ENCODE results near the gene SAPCD2. TPM values are rescaled to one million over a fixed set of nuclear protein-coding genes. Genes with fewer than 3 reads are reported as not detected.

Gene SAPCD2
- total RNA-seq, 1 experiment from 2014 or later, result 29.8 TPM

DNA sequence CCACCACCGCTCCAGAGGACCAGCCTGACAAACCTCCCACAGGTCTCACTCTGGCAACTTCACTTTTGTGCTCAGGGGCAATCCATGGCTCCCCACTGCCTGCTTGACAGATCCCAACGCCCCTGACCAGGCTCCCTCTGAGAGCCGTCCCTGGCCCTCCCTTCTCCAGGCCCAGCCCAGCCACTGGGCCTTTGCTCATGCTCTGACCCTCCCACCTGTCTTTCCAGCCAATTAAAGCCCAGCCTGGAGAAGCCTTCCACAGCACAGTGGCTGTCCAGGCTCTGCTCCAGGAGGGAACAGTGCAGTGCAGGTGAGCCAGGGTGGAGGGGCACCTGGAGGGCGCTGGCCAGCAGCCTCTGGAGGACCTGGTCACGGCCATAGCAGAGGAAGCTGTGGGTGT, 19.8 kb downstream of the SAPCD2 start:
- TF ChIP-seq, protein P1, sequence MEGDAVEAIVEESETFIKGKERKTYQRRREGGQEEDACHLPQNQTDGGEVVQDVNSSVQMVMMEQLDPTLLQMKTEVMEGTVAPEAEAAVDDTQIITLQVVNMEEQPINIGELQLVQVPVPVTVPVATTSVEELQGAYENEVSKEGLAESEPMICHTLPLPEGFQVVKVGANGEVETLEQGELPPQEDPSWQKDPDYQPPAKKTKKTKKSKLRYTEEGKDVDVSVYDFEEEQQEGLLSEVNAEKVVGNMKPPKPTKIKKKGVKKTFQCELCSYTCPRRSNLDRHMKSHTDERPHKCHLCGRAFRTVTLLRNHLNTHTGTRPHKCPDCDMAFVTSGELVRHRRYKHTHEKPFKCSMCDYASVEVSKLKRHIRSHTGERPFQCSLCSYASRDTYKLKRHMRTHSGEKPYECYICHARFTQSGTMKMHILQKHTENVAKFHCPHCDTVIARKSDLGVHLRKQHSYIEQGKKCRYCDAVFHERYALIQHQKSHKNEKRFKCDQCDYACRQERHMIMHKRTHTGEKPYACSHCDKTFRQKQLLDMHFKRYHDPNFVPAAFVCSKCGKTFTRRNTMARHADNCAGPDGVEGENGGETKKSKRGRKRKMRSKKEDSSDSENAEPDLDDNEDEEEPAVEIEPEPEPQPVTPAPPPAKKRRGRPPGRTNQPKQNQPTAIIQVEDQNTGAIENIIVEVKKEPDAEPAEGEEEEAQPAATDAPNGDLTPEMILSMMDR (conservative IDR thresholded peaks at IDR 0.05), result no peak
- Histone ChIP-seq H3K9ac (ENCODE audit: extremely low read depth, insufficient read length, low read length) (no peak overlapping the region), H3K23me2 (ENCODE audit: insufficient read length, low read depth, low read length, poor library complexity, severe bottlenecking) (peaks cover 10% of the 10 kb centered on the region), H3K27me3 (ENCODE audit: insufficient read depth, low read length) (peaks cover 7% of the 10 kb centered on the region; the same call in 1 of the 2 replicates), H4K91ac (ENCODE audit: insufficient read length, low read depth, low read length) (no peak overlapping the region), H2AK5ac (ENCODE audit: insufficient read length, low read length) (no peak overlapping the region), H3K27ac (ENCODE audit: insufficient read length, low read depth, low read length) (no peak overlapping the region), H3K56ac (ENCODE audit: insufficient read length, low read depth, low read length) (no peak overlapping the region), H3K79me1 (ENCODE audit: insufficient read depth, low read depth, low read length, poor library complexity, severe bottlenecking) (no peaks in the 10 kb centered on the region), H3K14ac (ENCODE audit: insufficient read depth, low read length) (no peak overlapping the region), H3K79me2 (ENCODE audit: insufficient read depth, low read length) (no peaks in the 10 kb centered on the region), H2BK5ac (ENCODE audit: insufficient read length, low read length) (no peak overlapping the region), H3K4me1 (ENCODE audit: insufficient read depth, low read length) (no peaks in the 10 kb centered on the region), H2BK20ac (ENCODE audit: low read depth, low read length, poor library complexity, severe bottlenecking) (no peak overlapping the region), H4K20me1 (ENCODE audit: control insufficient read depth, insufficient read depth, insufficient read length) (no peaks in the 10 kb centered on the region), H3K23ac (ENCODE audit: insufficient read length, low read depth, low read length) (no peak overlapping the region), H3K9me3 (ENCODE audit: control insufficient read depth, low read depth, low read length) (no peaks in the 10 kb centered on the region), H4K8ac (replicated peaks; ENCODE audit: insufficient read length, low read depth, low read length) (no peak overlapping the region), H2BK120ac (ENCODE audit: low read depth, low read length, poor library complexity, severe bottlenecking) (no peak overlapping the region), H2AFZ (ENCODE audit: low read length) (no peak overlapping the region), H3K18ac (ENCODE audit: insufficient read length, low read depth, low read length) (no peak overlapping the region), H4K5ac (ENCODE audit: insufficient read length, low read depth, low read length) (no peak overlapping the region), H3K4me2 (ENCODE audit: insufficient read depth, insufficient read length, low read length) (no peak overlapping the region), H2BK15ac (ENCODE audit: low read depth, low read length) (no peak overlapping the region), H2BK12ac (ENCODE audit: insufficient read length, low read depth, low read length) (no peak overlapping the region), H3T11ph (ENCODE audit: low read length) (no peak overlapping the region), H3K4ac (ENCODE audit: low read depth, low read length) (no peak overlapping the region)
- peaks cover 69% of the 10 kb centered on the region for H3K27me3 Mint-ChIP-seq (ENCODE audit: low read depth)
- H3K4me3 Mint-ChIP-seq, result no peak overlapping the region; a peak in 1 of 5 replicates
- H3K4me1 Mint-ChIP-seq, result peaks cover 2 to 8% of the 10 kb centered on the region in 2 experiments
- WGBS (ENCODE audit: extremely low coverage, insufficient read length, low lambda C conversion rate), result no CpG with 5 or more reads among the region's 5 CpGs
- no peak overlapping the region for H3K27ac Mint-ChIP-seq
- no peaks in the 10 kb centered on the region for H3K36me3 Mint-ChIP-seq (ENCODE audit: insufficient read depth in 1 of 3, low read depth in 3 of 3)
- no peaks in the 10 kb centered on the region for H3K9me3 Mint-ChIP-seq
- DNase-seq, result no peak

Measured in H9 (cell line).